ENCODE data around the gene MORF4L2. TPM values are rescaled to one million over a fixed set of nuclear protein-coding genes. Genes with fewer than 3 reads are reported as not detected.
A peak's percentile ranks its signal among the peaks of the same experiment; 100 is the strongest.

The MORF4L2 gene
- total and polyA plus RNA-seq, 2 of the 8 experiments (the other 6 are each of a cell fraction or from before 2014, with no cell fraction given) = 235 to 373 TPM

- no peak overlapping the region for H3K56ac ChIP-seq (replicated peaks; ENCODE audit: insufficient read length, low read depth, low read length)
- no peak overlapping the region for H2BK12ac ChIP-seq (ENCODE audit: low read depth, low read length)
- no peaks in the 10 kb centered on the region for H3K27me3 ChIP-seq (replicated peaks in 1 of 4; ENCODE audit: control insufficient read depth in 3 of 4, extremely low read depth in 1 of 4, insufficient read depth in 3 of 4, low read length in 3 of 4)
- WGBS, 2 experiments (ENCODE audit: extremely low coverage in 1 of 2, insufficient coverage in 1 of 2, insufficient read length in 1 of 2, insufficient replicate concordance in 2 of 2, low coverage in 1 of 2, low lambda C conversion rate in 2 of 2, missing lambda C conversion rate in 1 of 2) = 96% methylated on average over 3 of the region's 3 CpGs; no CpG with 5 or more reads in 1 of the 2 experiments
- DNase-seq (ENCODE audit: low read depth in 1 of 2, low spot score in 2 of 2) (no peak), FAIRE-seq (peak; percentile 39)
- H2BK15ac ChIP-seq (ENCODE audit: low read length) = no peak overlapping the region
- H3K79me2 ChIP-seq (ENCODE audit: control insufficient read depth in 1 of 2, insufficient read depth in 2 of 2, low read length in 2 of 2) = no peaks in the 10 kb centered on the region
- no peaks in the 10 kb centered on the region for H3K4me1 ChIP-seq (replicated peaks in 1 of 4; ENCODE audit: control insufficient read depth in 3 of 4, insufficient read depth in 4 of 4, low read length in 3 of 4)
- no peak overlapping the region for H3K4ac ChIP-seq (replicated peaks; ENCODE audit: insufficient read length, low read depth, low read length)
- no peak overlapping the region for H2BK20ac ChIP-seq (ENCODE audit: low read length)
- H3K14ac ChIP-seq (ENCODE audit: insufficient read length) = no peak overlapping the region
- no peak overlapping the region for H2BK120ac ChIP-seq (replicated peaks; ENCODE audit: low read depth, low read length)
- no peaks in the 10 kb centered on the region for H3K36me3 ChIP-seq (ENCODE audit: control insufficient read depth in 2 of 4, insufficient read depth in 4 of 4, low read length in 3 of 4)
- H3K9ac ChIP-seq (replicated peaks in 1 of 4; ENCODE audit: extremely low read depth in 1 of 4, low read depth in 3 of 4, low read length in 3 of 4) = no peak overlapping the region
- H3K18ac ChIP-seq (ENCODE audit: extremely low read depth, low read length) = no peak overlapping the region
- CTCF ChIA-PET (ENCODE audit: partially characterized antibody) = interaction anchor here (1.5 kb wide), 2 partner anchors 8 to 45 kb away, joined by 3 to 6 read pairs; partner anchors contain the start of gene TMEM31
- H3K23me2 ChIP-seq (ENCODE audit: low read depth, low read length) = no peaks in the 10 kb centered on the region
- POLR2A ChIA-PET (ENCODE audit: partially characterized antibody) = interaction anchor here (1.1 to 2.4 kb wide), 4 partner anchors 10 to 36 kb away, joined by 3 to 7 read pairs (median 4); partner anchors contain the start of gene MORF4L2
- no peak overlapping the region for H4K8ac ChIP-seq (ENCODE audit: extremely low read depth, insufficient read depth, low read length)
- H3K4me3 ChIP-seq (ENCODE audit: extremely low read depth in 1 of 4, insufficient read depth in 2 of 4, low read depth in 3 of 4, low read length in 4 of 4) = no peak overlapping the region
- no peaks in the 10 kb centered on the region for H4K20me1 ChIP-seq (replicated peaks in 1 of 2; ENCODE audit: control insufficient read depth in 1 of 2, insufficient read depth in 2 of 2, low read length in 2 of 2)
- H2AFZ ChIP-seq (ENCODE audit: low read length) = no peak overlapping the region
- H3K23ac ChIP-seq (ENCODE audit: insufficient read length) = no peak overlapping the region
- H3K27ac ChIP-seq (ENCODE audit: low read depth, low read length) = no peak overlapping the region
- H3K79me1 ChIP-seq (ENCODE audit: low read depth, low read length) = no peaks in the 10 kb centered on the region
- no peak overlapping the region for H3K4me2 ChIP-seq (ENCODE audit: insufficient read depth in 1 of 2, low read depth in 2 of 2, low read length in 2 of 2)
- no peak overlapping the region for H2BK5ac ChIP-seq (ENCODE audit: low read depth, low read length)
- H4K91ac ChIP-seq (replicated peaks; ENCODE audit: insufficient read length, low read length) = no peak overlapping the region
- H4K5ac ChIP-seq (ENCODE audit: insufficient read length, low read depth, low read length) = no peak overlapping the region
- no peak overlapping the region for H2AK5ac ChIP-seq (ENCODE audit: low read depth, low read length)
- H3K9me3 ChIP-seq (ENCODE audit: insufficient read depth in 2 of 2, low read depth in 1 of 2, low read length in 1 of 2) = no peaks in the 10 kb centered on the region
- TF ChIP-seq POLR2A (IDR thresholded peaks at IDR 0.05; ENCODE audit: control extremely low read depth in 1 of 2, low read depth in 2 of 2, low read length in 2 of 2) (no peak), PHF8 (conservative IDR thresholded peaks at IDR 0.05; ENCODE audit: low read depth, low read length) (no peak), ATF3 (IDR thresholded peaks at IDR 0.05; ENCODE audit: insufficient read depth, low read depth, low read length) (no peak), CHD1 (IDR thresholded peaks at IDR 0.05; ENCODE audit: low read depth, low read length) (no peak), ATF2 (IDR thresholded peaks at IDR 0.05; ENCODE audit: low read length) (no peak), KDM1A (IDR thresholded peaks at IDR 0.05; ENCODE audit: borderline replicate concordance, low read length) (no peak), NRF1 (IDR thresholded peaks at IDR 0.05; ENCODE audit: low read depth, low read length) (no peak), RBBP5 (IDR thresholded peaks at IDR 0.05; ENCODE audit: borderline replicate concordance, low read depth, low read length) (no peak), SP1 (IDR thresholded peaks at IDR 0.05; ENCODE audit: low read depth, low read length) (no peak), CHD2 (IDR thresholded peaks at IDR 0.05; ENCODE audit: low read length) (no peak), BACH1 (IDR thresholded peaks at IDR 0.05; ENCODE audit: low read length) (no peak)
Observed at GRCh38 chrX:103666202-103667107, 20.0 kb downstream of the MORF4L2 start.
